Effector memory CD4-positive, alpha-beta T cell (primary cell): ENCODE measurements around the gene COBL.

Experiments used
- DNase-seq, 3 donors: peaks; one replicate each; pipeline ENCODE4 v3.0.0-alpha.2; 2020
- H3K27ac ChIP-seq: 2 replicates; pipeline ENCODE4 v1.7.0; 2013; ENCODE audit warnings: mild to moderate bottlenecking, low read length, moderate library complexity; ENCODE audit not compliant: insufficient read depth, poor library complexity, severe bottlenecking
- H3K27me3 ChIP-seq: replicated peaks from 2 replicates; pipeline ENCODE4 v1.7.0; 2013; ENCODE audit warnings: mild to moderate bottlenecking, low read length; ENCODE audit not compliant: insufficient read depth, control insufficient read depth, poor library complexity, severe bottlenecking
- H3K36me3 ChIP-seq: 2 replicates; pipeline ENCODE4 v1.7.0; 2013; ENCODE audit warnings: mild to moderate bottlenecking, low read length, moderate library complexity; ENCODE audit not compliant: control insufficient read depth, insufficient read depth
- H3K4me1 ChIP-seq: 2 replicates; pipeline ENCODE4 v1.7.0; 2013; ENCODE audit warnings: low read length, mild to moderate bottlenecking; ENCODE audit not compliant: control insufficient read depth, insufficient read depth, poor library complexity, severe bottlenecking
- H3K4me3 ChIP-seq: 2 replicates; pipeline ENCODE4 v1.7.0; 2013; ENCODE audit warnings: low read length, low read depth, mild to moderate bottlenecking; ENCODE audit not compliant: insufficient read depth, poor library complexity, severe bottlenecking
- H3K9me3 ChIP-seq: 2 replicates; pipeline ENCODE4 v1.7.0; 2013; ENCODE audit warnings: mild to moderate bottlenecking, low read length, moderate library complexity; ENCODE audit not compliant: control insufficient read depth

COBL gene

GRCh38 chr7:51053160-51053925 lies 263.3 kb downstream of the COBL start:
- Histone ChIP-seq H3K27me3 (no peaks in the 10 kb centered on the region), H3K36me3 (no peaks in the 10 kb centered on the region), H3K4me1 (no peaks in the 10 kb centered on the region), H3K9me3 (no peaks in the 10 kb centered on the region), H3K27ac (no peak overlapping the region), H3K4me3 (no peak overlapping the region)
- no peak for DNase-seq

GRCh38 chr7:51046482-51046881 lies 270.1 kb downstream of the COBL start:
- Histone ChIP-seq H3K9me3 (no peaks in the 10 kb centered on the region), H3K27me3 (no peaks in the 10 kb centered on the region), H3K4me3 (no peak overlapping the region), H3K27ac (no peak overlapping the region), H3K4me1 (no peaks in the 10 kb centered on the region), H3K36me3 (no peaks in the 10 kb centered on the region)
- DNase-seq, result no peak

- Histone ChIP-seq H3K4me3 (no peak overlapping the region), H3K27ac (no peak overlapping the region), H3K36me3 (no peaks in the 10 kb centered on the region), H3K4me1 (no peaks in the 10 kb centered on the region), H3K27me3 (no peaks in the 10 kb centered on the region), H3K9me3 (no peaks in the 10 kb centered on the region)
- no peak for DNase-seq
Measured at GRCh38 chr7:51046103-51046466, 270.5 kb downstream of the COBL start.

GRCh38 chr7:51045319-51046102 lies 271.1 kb downstream of the COBL start:
- no peaks in the 10 kb centered on the region for H3K27me3 ChIP-seq
- no peak overlapping the region for H3K4me3 ChIP-seq
- no peaks in the 10 kb centered on the region for H3K36me3 ChIP-seq
- H3K4me1 ChIP-seq, result no peaks in the 10 kb centered on the region
- H3K9me3 ChIP-seq, result no peaks in the 10 kb centered on the region
- no peak for DNase-seq
- no peak overlapping the region for H3K27ac ChIP-seq

- H3K27ac ChIP-seq, result no peak overlapping the region
- DNase-seq, result no peak
- no peaks in the 10 kb centered on the region for H3K36me3 ChIP-seq
- H3K27me3 ChIP-seq, result no peaks in the 10 kb centered on the region
- H3K9me3 ChIP-seq, result no peaks in the 10 kb centered on the region
- no peaks in the 10 kb centered on the region for H3K4me1 ChIP-seq
- H3K4me3 ChIP-seq, result no peak overlapping the region
Measured at GRCh38 chr7:51043461-51043860, 273.1 kb downstream of the COBL start.

GRCh38 chr7:51040787-51041186 lies 275.8 kb downstream of the COBL start:
- Histone ChIP-seq H3K27me3 (no peaks in the 10 kb centered on the region), H3K4me3 (no peak overlapping the region), H3K4me1 (no peaks in the 10 kb centered on the region), H3K27ac (no peak overlapping the region), H3K36me3 (no peaks in the 10 kb centered on the region), H3K9me3 (no peaks in the 10 kb centered on the region)
- no peak for DNase-seq

- Histone ChIP-seq H3K4me1 (no peaks in the 10 kb centered on the region), H3K4me3 (no peak overlapping the region), H3K27ac (no peak overlapping the region), H3K36me3 (no peaks in the 10 kb centered on the region), H3K9me3 (no peaks in the 10 kb centered on the region), H3K27me3 (no peaks in the 10 kb centered on the region)
- no peak for DNase-seq
Measured at GRCh38 chr7:51038573-51038972, 278.0 kb downstream of the COBL start.

- H3K27ac ChIP-seq, result no peak overlapping the region
- H3K4me1 ChIP-seq, result no peaks in the 10 kb centered on the region
- no peaks in the 10 kb centered on the region for H3K9me3 ChIP-seq
- no peak overlapping the region for H3K4me3 ChIP-seq
- DNase-seq, result no peak
- H3K27me3 ChIP-seq, result no peaks in the 10 kb centered on the region
- H3K36me3 ChIP-seq, result no peaks in the 10 kb centered on the region
Measured at GRCh38 chr7:51035716-51036115, 280.9 kb downstream of the COBL start.

GRCh38 chr7:51034521-51035264 lies 281.9 kb downstream of the COBL start:
- Histone ChIP-seq H3K4me3 (no peak overlapping the region), H3K36me3 (no peaks in the 10 kb centered on the region), H3K27me3 (no peaks in the 10 kb centered on the region), H3K27ac (no peak overlapping the region), H3K9me3 (no peaks in the 10 kb centered on the region), H3K4me1 (no peaks in the 10 kb centered on the region)
- DNase-seq, result no peak
